ENCODE data around the gene DIPK1A. TPM values are rescaled to one million over a fixed set of nuclear protein-coding genes. Genes with fewer than 3 reads are reported as not detected.

DIPK1A gene
- total and polyA plus RNA-seq, 9 donors = 4.7 to 15.4 (median 8.6) TPM

DNA sequence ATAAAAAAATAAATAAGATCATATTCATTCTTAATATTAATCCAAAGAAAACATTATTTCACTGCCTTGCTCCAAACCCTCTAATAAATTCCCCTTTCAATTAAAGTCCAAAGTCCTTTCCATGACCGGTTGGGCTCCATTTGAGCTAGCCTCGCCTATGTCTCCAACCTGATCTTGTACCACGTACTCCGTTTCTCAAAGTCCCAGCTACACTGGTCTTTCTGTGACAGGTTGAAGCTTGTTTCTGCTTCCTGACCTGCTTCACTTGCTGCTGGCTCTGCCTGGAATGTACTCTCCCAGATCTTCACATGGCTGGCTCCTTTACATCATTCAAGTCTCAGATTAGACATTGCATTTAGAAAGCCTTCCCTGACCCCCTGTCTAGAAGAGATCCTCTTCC is 113.1 kb downstream of the DIPK1A start:
- Histone ChIP-seq H3K27me3 (no peaks in the 10 kb centered on the region), H3K36me3 (no peaks in the 10 kb centered on the region), H3K4me1 (ENCODE audit: insufficient read depth) (peaks cover 2% of the 10 kb centered on the region), H3K27ac (no peak overlapping the region), H3K9me3 (no peaks in the 10 kb centered on the region), H3K4me3 (no peak overlapping the region)
- DNase-seq = no peak
- TF ChIP-seq, protein P1, sequence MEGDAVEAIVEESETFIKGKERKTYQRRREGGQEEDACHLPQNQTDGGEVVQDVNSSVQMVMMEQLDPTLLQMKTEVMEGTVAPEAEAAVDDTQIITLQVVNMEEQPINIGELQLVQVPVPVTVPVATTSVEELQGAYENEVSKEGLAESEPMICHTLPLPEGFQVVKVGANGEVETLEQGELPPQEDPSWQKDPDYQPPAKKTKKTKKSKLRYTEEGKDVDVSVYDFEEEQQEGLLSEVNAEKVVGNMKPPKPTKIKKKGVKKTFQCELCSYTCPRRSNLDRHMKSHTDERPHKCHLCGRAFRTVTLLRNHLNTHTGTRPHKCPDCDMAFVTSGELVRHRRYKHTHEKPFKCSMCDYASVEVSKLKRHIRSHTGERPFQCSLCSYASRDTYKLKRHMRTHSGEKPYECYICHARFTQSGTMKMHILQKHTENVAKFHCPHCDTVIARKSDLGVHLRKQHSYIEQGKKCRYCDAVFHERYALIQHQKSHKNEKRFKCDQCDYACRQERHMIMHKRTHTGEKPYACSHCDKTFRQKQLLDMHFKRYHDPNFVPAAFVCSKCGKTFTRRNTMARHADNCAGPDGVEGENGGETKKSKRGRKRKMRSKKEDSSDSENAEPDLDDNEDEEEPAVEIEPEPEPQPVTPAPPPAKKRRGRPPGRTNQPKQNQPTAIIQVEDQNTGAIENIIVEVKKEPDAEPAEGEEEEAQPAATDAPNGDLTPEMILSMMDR (IDR thresholded peaks at IDR 0.05) = no peak
- TF ChIP-seq POLR2A (IDR thresholded peaks at IDR 0.05) (no peak), EP300 (IDR thresholded peaks at IDR 0.05) (no peak)
- WGBS, 3 donors = 87 to 91% (median 89%) methylated on average over 4 of the region's 4 CpGs
- intact Hi-C loops (cut with DNase I) = no loop called here

DNA sequence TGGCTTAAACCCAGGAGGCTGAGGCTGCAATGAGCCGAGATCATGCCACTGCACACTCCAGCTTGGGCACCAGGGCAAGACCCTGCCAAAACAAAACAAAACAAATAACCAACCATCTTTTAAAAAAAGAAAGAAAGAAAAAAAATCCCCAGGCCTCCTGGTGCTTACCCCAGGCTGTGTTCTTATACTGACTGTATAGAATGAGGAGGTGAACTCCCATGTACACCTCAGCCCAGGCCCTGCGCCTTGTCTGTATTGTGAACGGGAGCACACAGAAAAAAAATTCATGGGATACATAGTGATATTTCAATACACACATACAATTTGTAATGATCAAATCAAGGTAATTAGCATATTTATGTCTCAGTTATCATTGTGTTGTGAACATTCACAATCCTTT is 115.4 kb downstream of the DIPK1A start:
- no peaks in the 10 kb centered on the region for H3K27me3 ChIP-seq
- H3K36me3 ChIP-seq = no peaks in the 10 kb centered on the region
- no peak overlapping the region for H3K27ac ChIP-seq
- no peak for TF ChIP-seq EP300 (IDR thresholded peaks at IDR 0.05)
- TF ChIP-seq, protein P1 (IDR thresholded peaks at IDR 0.05) = no peak
- no peak for TF ChIP-seq POLR2A (IDR thresholded peaks at IDR 0.05)
- WGBS, 3 donors = 48 to 72% (median 58%) methylated on average over 3 of the region's 3 CpGs
- no peaks in the 10 kb centered on the region for H3K9me3 ChIP-seq
- intact Hi-C loops (cut with DNase I) = no loop called here
- no peaks in the 10 kb centered on the region for H3K4me1 ChIP-seq (ENCODE audit: insufficient read depth)
- no peak for DNase-seq
- no peak overlapping the region for H3K4me3 ChIP-seq

DNA sequence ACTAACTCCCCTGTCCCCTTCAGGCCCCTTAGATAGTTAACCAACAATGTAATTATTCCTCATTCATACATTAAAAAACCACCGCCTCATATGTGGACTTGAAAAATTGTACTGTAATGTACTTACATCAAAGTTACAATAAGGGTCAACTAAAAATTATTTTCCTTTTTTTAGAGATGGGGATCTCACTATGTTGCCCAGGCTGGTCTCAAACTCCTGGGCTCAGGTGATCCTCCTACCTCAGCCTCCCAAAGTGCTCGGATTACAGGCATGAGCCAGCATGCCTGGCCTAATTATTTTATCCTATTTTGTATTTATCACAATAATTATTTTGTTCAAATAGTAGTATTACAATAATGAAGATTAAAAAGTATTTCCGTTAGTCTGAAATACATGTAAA is 116.8 kb downstream of the DIPK1A start:
- H3K36me3 ChIP-seq = no peaks in the 10 kb centered on the region
- WGBS, 3 donors = 94 to 97% (median 96%) methylated on average over 3 of the region's 3 CpGs
- intact Hi-C loops (cut with DNase I) = no loop called here
- no peaks in the 10 kb centered on the region for H3K4me1 ChIP-seq (ENCODE audit: insufficient read depth)
- H3K27me3 ChIP-seq = no peaks in the 10 kb centered on the region
- no peak overlapping the region for H3K4me3 ChIP-seq
- H3K9me3 ChIP-seq = no peaks in the 10 kb centered on the region
- no peak overlapping the region for H3K27ac ChIP-seq
- TF ChIP-seq POLR2A (IDR thresholded peaks at IDR 0.05) = no peak
- TF ChIP-seq, protein P1 (IDR thresholded peaks at IDR 0.05) = no peak
- TF ChIP-seq EP300 (IDR thresholded peaks at IDR 0.05) = no peak
- no peak for DNase-seq

DNA sequence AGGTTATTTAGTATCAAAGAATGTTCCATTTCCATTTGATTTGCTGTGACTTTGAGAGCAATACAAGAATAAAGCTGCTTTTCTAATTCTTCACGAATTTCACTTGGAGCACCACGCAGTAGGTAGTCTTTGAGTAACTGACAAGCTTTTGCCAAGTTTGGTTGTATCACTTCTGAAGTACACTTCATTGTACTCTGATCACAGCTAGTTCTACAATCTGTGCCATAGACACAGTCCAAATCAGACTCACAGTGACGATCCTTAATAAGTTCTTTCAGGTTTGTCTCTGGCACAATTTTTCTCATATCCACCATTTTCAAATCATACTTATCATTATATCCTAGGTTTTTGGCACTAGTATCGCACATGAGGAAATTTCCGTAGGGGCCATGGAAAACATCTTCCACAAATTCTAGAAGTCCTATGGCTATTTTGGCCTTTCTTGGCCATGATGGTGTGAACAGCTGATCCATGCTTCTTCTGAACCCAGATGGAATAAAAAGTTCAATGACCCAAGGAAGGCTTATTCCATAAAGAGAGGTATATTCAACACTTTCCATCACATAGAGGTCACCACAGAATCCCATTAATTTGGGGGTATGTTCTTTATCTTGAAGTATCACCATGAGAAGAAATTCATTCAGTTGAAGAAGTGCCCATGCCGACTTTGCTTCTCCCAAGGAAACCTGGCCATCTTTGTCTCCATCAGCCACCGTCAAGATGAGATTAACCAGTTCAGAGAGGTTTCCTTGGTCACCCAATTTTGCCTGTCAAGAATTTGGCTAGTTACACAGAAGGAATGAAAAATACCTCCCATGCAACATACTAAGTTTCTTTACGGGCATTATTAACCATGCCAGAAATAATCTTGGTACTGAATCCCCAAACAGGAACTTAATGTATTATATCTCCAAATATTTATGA is 117.6 kb downstream of the DIPK1A start:
- 85 to 91% (median 86%) methylated on average over 8 of the region's 8 CpGs for WGBS, 3 donors
- DNase-seq = no peak
- Histone ChIP-seq H3K4me3 (no peak overlapping the region), H3K27ac (no peak overlapping the region), H3K27me3 (no peaks in the 10 kb centered on the region), H3K9me3 (no peaks in the 10 kb centered on the region), H3K4me1 (ENCODE audit: insufficient read depth) (no peaks in the 10 kb centered on the region), H3K36me3 (no peaks in the 10 kb centered on the region)
- intact Hi-C loops (cut with DNase I) = no loop called here
- TF ChIP-seq EP300 (IDR thresholded peaks at IDR 0.05) (no peak), POLR2A (IDR thresholded peaks at IDR 0.05) (no peak)
- TF ChIP-seq, protein P1 (IDR thresholded peaks at IDR 0.05) = no peak
